WI38 (cell line): Measurements from ENCODE around the gene ABCA9.

Experiments
- H3K4me3 ChIP-seq: 2 replicates; pipeline ENCODE4 v1.5.1; 2011; ENCODE audit warnings: low read depth, mild to moderate bottlenecking, control low read depth, low read length
- TF ChIP-seq, protein P1 (sequence below): IDR thresholded peaks from 2 replicates; pipeline ENCODE4 v1.5.1; 2012; ENCODE audit warnings: low read depth, mild to moderate bottlenecking, control low read depth, low read length

ABCA9 gene

DNA sequence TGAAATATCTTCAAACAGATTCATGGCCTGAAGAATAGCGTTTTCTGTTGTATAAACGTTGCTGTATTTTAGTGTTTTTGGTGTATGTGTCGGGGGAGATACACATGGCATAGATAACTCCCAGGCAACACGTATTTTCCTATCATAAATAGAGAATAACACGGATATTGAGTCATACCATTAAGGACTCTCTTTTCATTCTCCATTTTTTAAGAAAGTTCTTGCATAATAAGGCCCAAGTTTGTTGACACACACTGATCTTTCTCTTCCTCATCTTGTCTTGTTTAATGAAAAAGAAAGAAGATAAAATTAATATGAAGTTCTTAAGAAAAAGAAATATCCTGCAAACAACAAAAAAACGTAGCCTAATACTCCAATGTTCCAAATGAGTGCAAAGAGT, 119.0 kb downstream of the ABCA9 start:
- TF ChIP-seq, protein P1, sequence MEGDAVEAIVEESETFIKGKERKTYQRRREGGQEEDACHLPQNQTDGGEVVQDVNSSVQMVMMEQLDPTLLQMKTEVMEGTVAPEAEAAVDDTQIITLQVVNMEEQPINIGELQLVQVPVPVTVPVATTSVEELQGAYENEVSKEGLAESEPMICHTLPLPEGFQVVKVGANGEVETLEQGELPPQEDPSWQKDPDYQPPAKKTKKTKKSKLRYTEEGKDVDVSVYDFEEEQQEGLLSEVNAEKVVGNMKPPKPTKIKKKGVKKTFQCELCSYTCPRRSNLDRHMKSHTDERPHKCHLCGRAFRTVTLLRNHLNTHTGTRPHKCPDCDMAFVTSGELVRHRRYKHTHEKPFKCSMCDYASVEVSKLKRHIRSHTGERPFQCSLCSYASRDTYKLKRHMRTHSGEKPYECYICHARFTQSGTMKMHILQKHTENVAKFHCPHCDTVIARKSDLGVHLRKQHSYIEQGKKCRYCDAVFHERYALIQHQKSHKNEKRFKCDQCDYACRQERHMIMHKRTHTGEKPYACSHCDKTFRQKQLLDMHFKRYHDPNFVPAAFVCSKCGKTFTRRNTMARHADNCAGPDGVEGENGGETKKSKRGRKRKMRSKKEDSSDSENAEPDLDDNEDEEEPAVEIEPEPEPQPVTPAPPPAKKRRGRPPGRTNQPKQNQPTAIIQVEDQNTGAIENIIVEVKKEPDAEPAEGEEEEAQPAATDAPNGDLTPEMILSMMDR = no peak

DNA sequence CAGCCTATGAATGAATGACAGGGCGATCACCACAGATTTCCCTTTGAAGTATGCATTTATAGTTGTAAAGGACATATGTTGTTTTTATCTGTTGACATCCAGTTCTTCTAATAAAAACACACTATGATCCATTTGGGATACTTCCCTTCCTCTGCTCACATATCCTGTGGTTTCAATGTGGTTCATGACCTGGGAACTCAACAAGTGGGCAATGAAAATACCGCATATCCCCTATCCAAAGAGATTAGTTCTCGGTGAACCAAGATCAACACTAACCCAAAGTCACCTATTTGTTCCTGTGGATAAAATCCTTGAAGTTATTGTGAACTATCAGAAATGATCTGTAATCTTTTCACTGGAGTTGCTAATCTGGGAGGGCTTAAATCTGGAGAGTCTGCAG, 121.5 kb downstream of the ABCA9 start:
- H3K4me3 ChIP-seq = no peak overlapping the region
- TF ChIP-seq, protein P1 = no peak

More for the DNA sequence above, 119.0 kb downstream of the ABCA9 start:
- H3K4me3 ChIP-seq = no peak overlapping the region

DNA sequence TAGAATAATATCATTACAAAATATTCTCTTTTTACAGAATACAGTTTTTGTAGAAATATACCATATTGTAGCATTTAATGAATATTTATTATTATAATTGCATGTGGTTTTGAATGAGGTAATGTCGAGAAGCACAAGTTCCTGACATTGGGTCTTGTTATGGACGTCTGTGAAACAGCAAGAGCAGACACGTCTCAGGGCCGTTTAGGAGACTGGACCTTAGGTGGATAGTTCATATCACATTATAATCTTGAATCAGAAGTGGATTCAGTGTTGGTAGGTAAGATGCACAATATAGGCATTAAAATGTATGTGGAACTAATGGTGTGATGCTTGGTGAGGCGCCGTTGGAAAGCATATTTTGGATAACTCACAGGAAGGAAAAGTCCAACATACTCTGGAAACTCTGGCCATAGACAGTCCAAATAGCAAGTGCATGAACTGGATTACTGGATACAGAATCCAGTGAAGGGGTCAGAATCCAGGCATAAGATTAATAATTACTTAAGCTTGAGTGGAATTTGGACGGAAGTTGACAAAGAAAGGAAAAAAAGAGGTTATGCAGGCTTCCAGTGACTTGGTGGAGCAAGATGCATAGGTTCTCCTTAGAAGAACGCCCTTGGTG, 122.7 kb downstream of the ABCA9 start:
- TF ChIP-seq, protein P1 = no peak
- no peak overlapping the region for H3K4me3 ChIP-seq

DNA sequence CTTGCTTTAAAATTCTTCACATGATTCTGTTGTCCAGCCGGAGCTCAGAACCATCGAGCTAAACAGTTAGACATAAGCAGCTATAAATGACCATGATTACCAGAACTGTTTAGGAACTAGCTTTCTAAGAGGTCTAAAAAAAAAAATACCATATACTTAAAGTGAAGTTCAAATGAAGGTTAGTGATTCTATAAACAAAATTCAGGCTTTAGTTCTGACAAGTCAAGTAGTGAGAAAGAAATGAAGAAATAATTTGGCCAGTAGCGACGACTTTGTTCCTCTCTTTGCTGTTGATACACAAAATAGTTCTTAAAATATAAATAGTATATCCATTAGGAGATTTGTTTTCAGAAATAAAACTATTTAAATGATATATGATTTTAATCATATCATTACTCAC, 133.2 kb downstream of the ABCA9 start:
- no peak overlapping the region for H3K4me3 ChIP-seq
- TF ChIP-seq, protein P1 = no peak

DNA sequence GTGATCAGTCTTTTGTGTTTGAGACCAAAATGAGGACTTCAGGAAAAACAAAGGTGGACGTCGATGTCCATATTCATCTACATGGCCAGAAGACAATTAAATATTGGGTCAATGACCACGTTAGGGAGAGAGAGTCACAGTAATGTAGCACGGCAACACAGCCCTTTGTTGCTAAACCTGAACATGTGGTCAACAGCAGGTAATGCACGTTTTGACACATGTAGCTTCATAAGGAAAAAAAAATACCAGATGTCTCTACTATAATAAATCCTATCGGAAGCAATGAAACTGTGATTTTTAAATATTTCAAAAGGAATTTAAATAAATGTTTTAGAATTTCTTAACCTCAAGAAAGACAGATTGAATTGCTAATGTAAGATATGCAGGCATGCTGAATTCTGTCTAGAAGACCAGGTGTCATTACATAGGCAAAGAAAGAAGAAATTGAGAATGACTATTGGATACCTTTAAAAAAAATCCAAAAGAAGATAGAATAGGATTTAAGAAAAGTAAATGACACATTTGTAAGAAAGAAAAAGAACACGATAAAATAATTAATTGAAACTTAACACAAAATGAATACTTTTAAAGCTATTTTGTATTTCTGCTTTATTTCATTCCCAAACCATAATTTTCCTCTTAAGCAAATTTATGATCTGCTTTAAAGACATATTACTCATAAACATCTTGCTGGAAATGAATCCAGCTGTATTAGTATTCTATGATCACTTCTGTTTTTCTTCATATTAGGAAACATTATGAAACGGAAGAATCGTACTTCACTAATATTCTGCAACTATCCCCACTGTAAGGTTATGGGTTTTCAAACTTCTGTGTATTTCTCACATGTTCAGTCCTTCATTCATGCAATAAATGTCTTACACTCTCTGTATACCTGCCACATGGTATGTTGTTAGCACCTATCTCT, 135.7 kb downstream of the ABCA9 start:
- H3K4me3 ChIP-seq = no peak overlapping the region
- TF ChIP-seq, protein P1 = no peak
